ENCODE measurements around the gene SPEN.
A peak's percentile ranks its signal among the peaks of the same experiment; 100 is the strongest.

DNA sequence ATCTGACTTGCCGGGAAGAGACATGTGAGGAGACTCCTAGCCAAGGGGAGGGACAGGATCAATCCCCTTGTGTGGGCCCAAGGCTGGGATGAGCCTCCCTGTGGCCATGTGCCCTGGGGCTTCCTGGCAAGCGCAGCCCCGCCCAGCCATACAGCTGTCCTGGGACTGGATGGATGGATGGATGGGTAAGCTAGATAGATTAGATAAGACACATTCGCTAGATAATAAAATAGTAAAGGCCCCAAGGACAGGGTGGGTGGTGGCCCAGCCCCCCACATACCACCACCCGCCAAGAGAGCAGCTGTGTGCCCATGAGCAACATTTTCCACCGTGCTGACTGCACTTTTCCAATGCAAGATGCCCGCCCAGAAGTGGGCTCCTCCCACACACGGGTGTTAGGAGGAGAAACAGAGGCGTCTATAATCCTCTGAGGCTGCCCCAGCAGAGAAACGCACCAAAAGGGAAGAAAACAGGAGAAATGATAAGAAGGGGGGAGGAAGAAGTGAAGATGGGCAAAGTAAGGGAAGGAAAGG is 103.3 kb downstream of the SPEN start:
- TF ChIP-seq RFX5 (IDR thresholded peaks at IDR 0.05; ENCODE audit: low read length) (no peak), EP300 (IDR thresholded peaks at IDR 0.05; ENCODE audit: borderline replicate concordance in 1 of 2, low read depth in 1 of 2, low read length in 1 of 2) (no peak), POLR2AphosphoS5 (IDR thresholded peaks at IDR 0.05; ENCODE audit: low read depth, low read length) (no peak), YY1 (IDR thresholded peaks at IDR 0.05; ENCODE audit: low read depth) (no peak)
- TF ChIP-seq, protein P1, sequence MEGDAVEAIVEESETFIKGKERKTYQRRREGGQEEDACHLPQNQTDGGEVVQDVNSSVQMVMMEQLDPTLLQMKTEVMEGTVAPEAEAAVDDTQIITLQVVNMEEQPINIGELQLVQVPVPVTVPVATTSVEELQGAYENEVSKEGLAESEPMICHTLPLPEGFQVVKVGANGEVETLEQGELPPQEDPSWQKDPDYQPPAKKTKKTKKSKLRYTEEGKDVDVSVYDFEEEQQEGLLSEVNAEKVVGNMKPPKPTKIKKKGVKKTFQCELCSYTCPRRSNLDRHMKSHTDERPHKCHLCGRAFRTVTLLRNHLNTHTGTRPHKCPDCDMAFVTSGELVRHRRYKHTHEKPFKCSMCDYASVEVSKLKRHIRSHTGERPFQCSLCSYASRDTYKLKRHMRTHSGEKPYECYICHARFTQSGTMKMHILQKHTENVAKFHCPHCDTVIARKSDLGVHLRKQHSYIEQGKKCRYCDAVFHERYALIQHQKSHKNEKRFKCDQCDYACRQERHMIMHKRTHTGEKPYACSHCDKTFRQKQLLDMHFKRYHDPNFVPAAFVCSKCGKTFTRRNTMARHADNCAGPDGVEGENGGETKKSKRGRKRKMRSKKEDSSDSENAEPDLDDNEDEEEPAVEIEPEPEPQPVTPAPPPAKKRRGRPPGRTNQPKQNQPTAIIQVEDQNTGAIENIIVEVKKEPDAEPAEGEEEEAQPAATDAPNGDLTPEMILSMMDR (IDR thresholded peaks at IDR 0.05), result no peak
- TF ChIP-seq, protein P2, sequence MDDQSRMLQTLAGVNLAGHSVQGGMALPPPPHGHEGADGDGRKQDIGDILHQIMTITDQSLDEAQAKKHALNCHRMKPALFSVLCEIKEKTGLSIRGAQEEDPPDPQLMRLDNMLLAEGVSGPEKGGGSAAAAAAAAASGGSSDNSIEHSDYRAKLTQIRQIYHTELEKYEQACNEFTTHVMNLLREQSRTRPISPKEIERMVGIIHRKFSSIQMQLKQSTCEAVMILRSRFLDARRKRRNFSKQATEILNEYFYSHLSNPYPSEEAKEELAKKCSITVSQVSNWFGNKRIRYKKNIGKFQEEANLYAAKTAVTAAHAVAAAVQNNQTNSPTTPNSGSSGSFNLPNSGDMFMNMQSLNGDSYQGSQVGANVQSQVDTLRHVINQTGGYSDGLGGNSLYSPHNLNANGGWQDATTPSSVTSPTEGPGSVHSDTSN (IDR thresholded peaks at IDR 0.05), result 0 out of 2 replicates have a peak, but pooled peaks have one; percentile 11
- TF ChIP-seq, protein P3, sequence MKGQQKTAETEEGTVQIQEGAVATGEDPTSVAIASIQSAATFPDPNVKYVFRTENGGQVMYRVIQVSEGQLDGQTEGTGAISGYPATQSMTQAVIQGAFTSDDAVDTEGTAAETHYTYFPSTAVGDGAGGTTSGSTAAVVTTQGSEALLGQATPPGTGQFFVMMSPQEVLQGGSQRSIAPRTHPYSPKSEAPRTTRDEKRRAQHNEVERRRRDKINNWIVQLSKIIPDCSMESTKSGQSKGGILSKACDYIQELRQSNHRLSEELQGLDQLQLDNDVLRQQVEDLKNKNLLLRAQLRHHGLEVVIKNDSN (IDR thresholded peaks at IDR 0.05; ENCODE audit: borderline replicate concordance, low read depth), result no peak
